A549 (cell line): ENCODE measurements around the gene PPM1B. TPM values are rescaled to one million over a fixed set of nuclear protein-coding genes. Genes with fewer than 3 reads are reported as not detected.
"Not testable (repeated sequence)": the region's sequence is repeated elsewhere in the genome, so short reads cannot be mapped to it uniquely, and the experiment has no call there.

ENCODE experiments used
- ATAC-seq, 2 experiments: fragments of 200-7000 bp in 1 of 2; fragments of >200 bp in 1 of 2; cut with Nextera tagmentation in 1 of 2; cut with Tn5 transposase in 1 of 2; 3 replicates each; pipeline versions ENCODE4 v1.8.0 to v1.9.1; 2018 to 2020; ENCODE audit warnings: mild to moderate bottlenecking in 1 of 2, moderate library complexity in 1 of 2
- CTCF ChIA-PET: fragments of 300-600 bp; sonication (Branson Sonifier 250); formaldehyde crosslinking; extraction: SDS; loops from one replicate; lab custom pipeline; 2021; ENCODE audit warnings: antibody characterized with exemption, inconsistent platforms; lab: Yijun Ruan, JAX
- POLR2A ChIA-PET: fragments of 350-600 bp; formaldehyde crosslinking; extraction: SDS; loops from one replicate; lab custom pipeline; 2021; ENCODE audit warnings: antibody characterized with exemption, inconsistent platforms; lab: Yijun Ruan, JAX
- DNase-seq, 2 experiments: peaks; one replicate each; pipeline versions ENCODE4 v3.0.0 to v3.0.0-alpha.2; 2011 to 2016; ENCODE audit warnings: low read depth in 1 of 2, low spot score in 1 of 2
- FAIRE-seq: peaks from 2 replicates; lab custom pipeline; 2011; peaks lifted over from hg19 to GRCh38; lab: Jason Lieb, UNC
- H3K27ac ChIP-seq, 2 experiments: fragments of >200 bp; sonication (Bioruptor Twin); formaldehyde crosslinking; 3 replicates each; pipeline ENCODE4 v1.5.1; 2016 to 2017
- H3K4me1 ChIP-seq: fragments of >200 bp; sonication (Bioruptor Twin); formaldehyde crosslinking; 3 replicates; pipeline ENCODE4 v1.6.1; 2016
- H3K4me2 ChIP-seq: fragments of >200 bp; sonication (Bioruptor Twin); formaldehyde crosslinking; 3 replicates; pipeline ENCODE4 v1.6.1; 2016
- H3K4me3 ChIP-seq: fragments of >200 bp; sonication (Bioruptor Twin); formaldehyde crosslinking; 3 replicates; pipeline ENCODE4 v1.5.1; 2016
- H3K9me3 ChIP-seq: fragments of >200 bp; sonication (Bioruptor Twin); formaldehyde crosslinking; 3 replicates; pipeline ENCODE4 v1.6.1; 2016
- BHLHE40 ChIP-seq: IDR thresholded peaks from 2 replicates; pipeline ENCODE4 v1.6.1; 2012; ENCODE audit warnings: low read depth, low read length, inconsistent platforms
- CBX8 ChIP-seq: fragments of 200-600 bp; sonication (generic); IDR thresholded peaks from 2 replicates; pipeline ENCODE4 v1.6.1; 2016
- CEBPB ChIP-seq, 2 experiments: fragments of >200 bp in 1 of 2; sonication (Bioruptor Twin) in 1 of 2; formaldehyde crosslinking in 1 of 2; IDR thresholded peaks; 2 replicates each; pipeline ENCODE4 v1.6.1; 2012 to 2016
- CHD4 ChIP-seq: fragments of 200-600 bp; sonication (generic); IDR thresholded peaks from 2 replicates; pipeline ENCODE4 v1.6.1; 2016; ENCODE audit warnings: antibody characterized with exemption, mild to moderate bottlenecking, borderline replicate concordance
- EHF ChIP-seq: fragments of 250-450 bp; sonication (Bioruptor Pico); IDR thresholded peaks from 2 replicates; pipeline ENCODE4 v1.5.0; 2020; ENCODE audit warnings: mild to moderate bottlenecking
- EHMT2 ChIP-seq: fragments of 200-600 bp; sonication (generic); IDR thresholded peaks from 2 replicates; pipeline ENCODE4 v1.6.1; 2016; ENCODE audit warnings: antibody characterized with exemption, low read depth, mild to moderate bottlenecking, moderate library complexity
- EP300 ChIP-seq, 2 experiments: fragments of >200 bp; sonication (Bioruptor Twin); formaldehyde crosslinking; IDR thresholded peaks; 2 replicates in 1 of 2; 3 replicates in 1 of 2; pipeline ENCODE4 v1.6.1; 2016 to 2017
- ESRRA ChIP-seq: fragments of 150-350 bp; IDR thresholded peaks from 2 replicates; pipeline ENCODE4 v1.6.1; 2014; ENCODE audit warnings: mild to moderate bottlenecking, low read length, borderline replicate concordance
- FOSB ChIP-seq: fragments of 250-450 bp; sonication (Bioruptor Pico); IDR thresholded peaks from 2 replicates; pipeline ENCODE4 v1.5.0; 2020; ENCODE audit warnings: mild to moderate bottlenecking, moderate library complexity
- FOSL2 ChIP-seq, 2 experiments: fragments of 450-650 bp in 1 of 2; fragments of >200 bp in 1 of 2; sonication (Bioruptor Twin) in 1 of 2; formaldehyde crosslinking; IDR thresholded peaks; 2 replicates each; pipeline versions ENCODE4 v1.5.0 to v1.6.1; 2016 to 2020; ENCODE audit warnings: mild to moderate bottlenecking in 1 of 2, moderate library complexity in 1 of 2
- HDAC2 ChIP-seq: fragments of 200-600 bp; sonication (generic); IDR thresholded peaks from 2 replicates; pipeline ENCODE4 v1.6.1; 2016
- HEYL ChIP-seq: fragments of 250-450 bp; sonication (Bioruptor Pico); IDR thresholded peaks from 2 replicates; pipeline ENCODE4 v1.8.0; 2021; ENCODE audit warnings: mild to moderate bottlenecking, moderate library complexity
- HOXB13 ChIP-seq: fragments of 250-450 bp; sonication (Bioruptor Pico); IDR thresholded peaks from 2 replicates; pipeline ENCODE4 v1.5.0; 2020; ENCODE audit warnings: low read depth, mild to moderate bottlenecking, moderate library complexity
- KDM5A ChIP-seq: fragments of 200-600 bp; sonication (generic); IDR thresholded peaks from 2 replicates; pipeline ENCODE4 v1.6.1; 2016; ENCODE audit warnings: antibody characterized with exemption, mild to moderate bottlenecking
- MAFK ChIP-seq: fragments of 450-650 bp; IDR thresholded peaks from 2 replicates; pipeline ENCODE4 v1.6.1; 2014; ENCODE audit not compliant: partially characterized antibody
- NFE2L2 ChIP-seq: fragments of 150-350 bp; conservative IDR thresholded peaks from 2 replicates; pipeline ENCODE4 v1.6.1; 2014; ENCODE audit warnings: low read length
- NR3C1 ChIP-seq: fragments of >200 bp; sonication (Bioruptor Twin); formaldehyde crosslinking; IDR thresholded peaks from 3 replicates; pipeline ENCODE4 v1.6.1; 2017
- POLR2A ChIP-seq: IDR thresholded peaks from 2 replicates; pipeline ENCODE4 v1.6.1; 2012; ENCODE audit warnings: mild to moderate bottlenecking, low read length
- RAD21 ChIP-seq, 2 experiments: fragments of >200 bp in 1 of 2; sonication (Bioruptor Twin) in 1 of 2; formaldehyde crosslinking in 1 of 2; IDR thresholded peaks in 1 of 2; conservative IDR thresholded peaks in 1 of 2; 2 replicates in 1 of 2; 3 replicates in 1 of 2; pipeline ENCODE4 v1.6.1; 2012 to 2018; ENCODE audit warnings: inconsistent platforms in 1 of 2
- RARB ChIP-seq: fragments of 250-450 bp; sonication (Bioruptor Pico); IDR thresholded peaks from 2 replicates; pipeline ENCODE4 v1.8.0; 2021; ENCODE audit warnings: mild to moderate bottlenecking, moderate library complexity
- RCOR1 ChIP-seq: fragments of 150-350 bp; IDR thresholded peaks from 2 replicates; pipeline ENCODE4 v1.6.1; 2014; ENCODE audit warnings: antibody characterized with exemption, low read length, low read depth
- RNF2 ChIP-seq: fragments of 200-600 bp; sonication (generic); IDR thresholded peaks from 2 replicates; pipeline ENCODE4 v1.6.1; 2016; ENCODE audit warnings: low read depth, mild to moderate bottlenecking, antibody characterized with exemption, moderate library complexity, borderline replicate concordance
- SMC3 ChIP-seq: fragments of >200 bp; sonication (Bioruptor Twin); formaldehyde crosslinking; IDR thresholded peaks from 3 replicates; pipeline ENCODE4 v1.6.1; 2018; ENCODE audit warnings: inconsistent platforms
- SREBF2 ChIP-seq: fragments of 450-650 bp; IDR thresholded peaks from 2 replicates; pipeline ENCODE4 v1.6.1; 2014; ENCODE audit warnings: mild to moderate bottlenecking, moderate library complexity
- ZC3H11A ChIP-seq: fragments of 450-650 bp; IDR thresholded peaks from 2 replicates; pipeline ENCODE4 v1.6.1; 2014; ENCODE audit warnings: antibody characterized with exemption, mild to moderate bottlenecking
- ZFP36 ChIP-seq: fragments of 450-650 bp; IDR thresholded peaks from 2 replicates; pipeline ENCODE4 v1.6.1; 2014; ENCODE audit warnings: borderline replicate concordance; ENCODE audit not compliant: partially characterized antibody
- WGBS: methylation state at CpG from one replicate; pipeline ENCODE4 v1.1.6; 2017; ENCODE audit errors: missing lambda C conversion rate; 5-methylcytosine and 5-hydroxymethylcytosine counted together
- polyA plus RNA-seq, 4 experiments: library from polyadenylated mRNA; depleted of rRNA in 3 of 4; stranded (reverse); fragments of >200 nt; fragmentation: RNase III in 1 of 4; extraction: RNeasy Plus Mini Kit Qiagen cat#74134 plus additional on column Dnase treatment in 1 of 4; gene quantifications; 2 replicates in 3 of 4; 3 replicates in 1 of 4; pipeline ENCODE4 v1.2.3, GENCODE V29; 2011 to 2017
- TF ChIP-seq, protein P1 (sequence below): fragments of >200 bp; sonication (Bioruptor Twin); formaldehyde crosslinking; IDR thresholded peaks from 2 replicates; pipeline ENCODE4 v1.6.1; 2016
- TF ChIP-seq, protein P2 (sequence below): fragments of >200 bp; sonication (Bioruptor Twin); formaldehyde crosslinking; IDR thresholded peaks from 3 replicates; pipeline ENCODE4 v1.6.1; 2016
- TF ChIP-seq, protein P3 (sequence below): IDR thresholded peaks from 2 replicates; pipeline ENCODE4 v1.6.1; 2012; ENCODE audit warnings: low read depth, borderline replicate concordance
- TF ChIP-seq, protein P4 (sequence below): fragments of 450-650 bp; IDR thresholded peaks from 2 replicates; pipeline ENCODE4 v1.6.1; 2014; ENCODE audit warnings: antibody characterized with exemption

PPM1B gene
- polyA plus RNA-seq, 2 of the 4 experiments (the other 2 are of a cell fraction), result 49.0 to 75.1 TPM

DNA sequence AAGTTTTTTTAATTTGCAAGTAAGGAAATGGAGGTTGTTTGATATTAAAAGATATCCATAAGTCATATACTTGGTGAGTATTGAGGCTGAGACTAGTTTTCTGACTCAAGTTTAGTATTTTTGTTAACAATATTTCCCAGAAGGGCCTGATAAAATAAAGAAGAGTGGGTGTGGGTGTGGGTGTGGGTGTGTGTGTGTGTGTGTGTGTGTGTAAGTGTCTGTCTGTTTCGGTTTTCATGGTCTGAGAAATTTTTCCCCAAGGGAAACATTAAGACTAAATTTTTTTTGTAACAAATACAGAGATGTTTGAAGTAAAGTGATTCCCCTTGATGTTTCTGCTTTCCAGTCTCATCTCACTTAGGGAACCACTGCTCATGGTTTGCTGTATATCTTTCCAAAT is 36.5 kb downstream of the PPM1B start:
- 85% methylated on average over 1 of the region's 1 CpG for WGBS
- POLR2A ChIA-PET, result no interaction called here
- Histone ChIP-seq H3K4me3 (no peak overlapping the region), H3K9me3 (0 out of 3 replicates have a peak, but pooled peaks cover 3% of the 10 kb centered on the region), H3K4me2 (no peak overlapping the region), H3K27ac (no peak overlapping the region), H3K4me1 (peaks cover 10% of the 10 kb centered on the region; the same call in 1 of the 3 replicates)
- no peak for ATAC-seq
- CTCF ChIA-PET, result interaction anchor here (1.3 kb wide), 1 partner anchor 86 kb away, joined by 3 read pairs; no protein-coding TSS in a partner anchor
- no peak for DNase-seq
- TF ChIP-seq, protein P1, sequence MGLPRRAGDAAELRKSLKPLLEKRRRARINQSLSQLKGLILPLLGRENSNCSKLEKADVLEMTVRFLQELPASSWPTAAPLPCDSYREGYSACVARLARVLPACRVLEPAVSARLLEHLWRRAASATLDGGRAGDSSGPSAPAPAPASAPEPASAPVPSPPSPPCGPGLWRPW, result no peak
- no peak for TF ChIP-seq HDAC2
- TF ChIP-seq KDM5A, result no peak
- TF ChIP-seq FOSB (CRISPR knock-in tag), result no peak
- TF ChIP-seq, protein P2, sequence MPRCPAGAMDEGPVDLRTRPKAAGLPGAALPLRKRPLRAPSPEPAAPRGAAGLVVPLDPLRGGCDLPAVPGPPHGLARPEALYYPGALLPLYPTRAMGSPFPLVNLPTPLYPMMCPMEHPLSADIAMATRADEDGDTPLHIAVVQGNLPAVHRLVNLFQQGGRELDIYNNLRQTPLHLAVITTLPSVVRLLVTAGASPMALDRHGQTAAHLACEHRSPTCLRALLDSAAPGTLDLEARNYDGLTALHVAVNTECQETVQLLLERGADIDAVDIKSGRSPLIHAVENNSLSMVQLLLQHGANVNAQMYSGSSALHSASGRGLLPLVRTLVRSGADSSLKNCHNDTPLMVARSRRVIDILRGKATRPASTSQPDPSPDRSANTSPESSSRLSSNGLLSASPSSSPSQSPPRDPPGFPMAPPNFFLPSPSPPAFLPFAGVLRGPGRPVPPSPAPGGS, result no peak
- TF ChIP-seq, protein P3, sequence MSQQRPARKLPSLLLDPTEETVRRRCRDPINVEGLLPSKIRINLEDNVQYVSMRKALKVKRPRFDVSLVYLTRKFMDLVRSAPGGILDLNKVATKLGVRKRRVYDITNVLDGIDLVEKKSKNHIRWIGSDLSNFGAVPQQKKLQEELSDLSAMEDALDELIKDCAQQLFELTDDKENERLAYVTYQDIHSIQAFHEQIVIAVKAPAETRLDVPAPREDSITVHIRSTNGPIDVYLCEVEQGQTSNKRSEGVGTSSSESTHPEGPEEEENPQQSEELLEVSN, result no peak
- TF ChIP-seq FOSL2 (IDR thresholded peaks at IDR 0.05), result no peak
- no peak for TF ChIP-seq FOSL2 (CRISPR knock-in tag; IDR thresholded peaks at IDR 0.05)
- no peak for TF ChIP-seq NR3C1
- no peak for FAIRE-seq

DNA sequence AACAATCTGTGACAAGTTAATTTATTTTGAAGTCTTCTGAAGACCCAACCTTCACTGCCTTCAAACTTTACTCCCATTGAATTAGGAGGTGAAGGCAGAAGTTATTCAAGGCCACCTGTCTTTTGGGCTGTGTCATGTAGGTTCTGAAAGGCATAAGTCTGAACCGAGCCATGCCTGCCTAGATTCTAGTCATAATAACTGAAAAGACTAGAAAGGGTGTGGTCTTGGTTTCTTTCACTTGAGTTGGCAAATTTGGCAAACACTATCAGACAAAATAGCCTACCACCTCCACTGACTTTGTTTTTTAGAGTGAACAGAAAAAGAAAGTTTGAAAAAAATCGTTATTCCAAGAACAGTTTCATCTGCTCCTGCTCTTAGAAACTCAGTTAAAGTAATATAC is 38.4 kb downstream of the PPM1B start:
- no peak overlapping the region for H3K4me3 ChIP-seq
- 91% methylated on average over 2 of the region's 2 CpGs for WGBS
- POLR2A ChIA-PET, result no interaction called here

DNA sequence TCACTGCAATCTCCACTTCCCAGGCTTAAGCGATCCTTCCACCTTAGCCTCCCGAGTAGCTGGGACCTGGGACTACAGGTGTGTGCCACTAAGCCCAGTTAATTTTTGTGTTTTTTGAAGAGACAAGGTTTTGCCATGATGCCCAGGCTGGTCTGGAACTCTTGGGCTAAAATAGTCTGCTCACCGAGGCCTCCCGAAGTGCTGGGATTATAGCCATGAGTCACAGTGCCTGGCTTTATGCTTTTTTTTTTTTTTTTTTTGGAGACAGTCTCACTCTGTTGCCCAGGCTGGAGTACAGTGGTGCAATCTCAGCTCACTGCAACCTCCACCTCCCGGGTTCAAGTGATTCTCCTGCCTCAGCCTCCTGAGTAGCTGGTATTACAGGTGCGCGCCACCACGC is 39.0 kb downstream of the PPM1B start:
- H3K4me3 ChIP-seq, FAIRE-seq, H3K9me3 ChIP-seq, POLR2A ChIA-PET, H3K4me2 ChIP-seq, DNase-seq, H3K27ac ChIP-seq: not testable (repeated sequence)
- CTCF ChIA-PET, result interaction anchor here (1.1 kb wide), 1 partner anchor 121 kb away, joined by 3 read pairs; no protein-coding TSS in a partner anchor
- 96% methylated on average over 8 of the region's 8 CpGs for WGBS
- ATAC-seq, result peak in 1 of 2 experiments; percentile 27; a peak in 1 of 6 replicates
- peaks cover 12% of the 10 kb centered on the region for H3K4me1 ChIP-seq

More for the DNA sequence above, 38.4 kb downstream of the PPM1B start:
- TF ChIP-seq HEYL (CRISPR knock-in tag) (no peak), ZFP36 (no peak), BHLHE40 (no peak), MAFK (no peak), HOXB13 (CRISPR knock-in tag) (no peak), RNF2 (no peak), FOSB (CRISPR knock-in tag) (no peak), CHD4 (no peak), CBX8 (no peak), ESRRA (no peak), POLR2A (no peak)
- TF ChIP-seq, protein P4, sequence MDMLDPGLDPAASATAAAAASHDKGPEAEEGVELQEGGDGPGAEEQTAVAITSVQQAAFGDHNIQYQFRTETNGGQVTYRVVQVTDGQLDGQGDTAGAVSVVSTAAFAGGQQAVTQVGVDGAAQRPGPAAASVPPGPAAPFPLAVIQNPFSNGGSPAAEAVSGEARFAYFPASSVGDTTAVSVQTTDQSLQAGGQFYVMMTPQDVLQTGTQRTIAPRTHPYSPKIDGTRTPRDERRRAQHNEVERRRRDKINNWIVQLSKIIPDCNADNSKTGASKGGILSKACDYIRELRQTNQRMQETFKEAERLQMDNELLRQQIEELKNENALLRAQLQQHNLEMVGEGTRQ, result no peak
- H3K4me2 ChIP-seq, result no peak overlapping the region
- peaks cover 13% of the 10 kb centered on the region for H3K4me1 ChIP-seq
- H3K27ac ChIP-seq, result no peak overlapping the region
- ATAC-seq (no peak), DNase-seq (no peak), FAIRE-seq (no peak)
- CTCF ChIA-PET, result interaction anchor here (1.1 kb wide), 1 partner anchor 120 kb away, joined by 3 read pairs; no protein-coding TSS in a partner anchor
- 0 out of 3 replicates have a peak, but pooled peaks cover 3% of the 10 kb centered on the region for H3K9me3 ChIP-seq

DNA sequence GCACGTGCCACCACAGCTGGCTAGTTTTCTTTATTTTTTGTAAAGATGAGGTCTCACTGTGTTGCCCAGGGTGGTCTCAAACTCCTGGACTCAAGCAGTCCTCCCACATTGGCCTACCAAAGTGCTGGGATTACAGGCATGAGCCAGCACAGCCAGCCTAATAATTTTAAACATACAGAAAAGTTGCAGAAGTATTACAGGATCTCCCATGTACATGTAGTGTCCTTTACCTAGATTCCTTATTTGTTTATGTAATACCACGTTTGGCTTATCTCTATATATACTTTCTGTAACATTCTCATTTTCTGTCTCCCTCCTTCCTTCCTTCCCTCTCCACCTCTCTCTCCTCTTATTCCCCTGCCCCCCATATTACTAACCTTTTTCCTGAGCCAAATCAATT is 41.7 kb downstream of the PPM1B start:
- Histone ChIP-seq H3K4me2 (no peak overlapping the region), H3K27ac (no peak overlapping the region), H3K4me1 (peaks cover 15% of the 10 kb centered on the region), H3K9me3 (0 out of 3 replicates have a peak, but pooled peaks cover 3% of the 10 kb centered on the region), H3K4me3 (no peak overlapping the region)
- ATAC-seq (no peak), DNase-seq (no peak), FAIRE-seq (no peak)
- 74% methylated on average over 2 of the region's 2 CpGs for WGBS
- POLR2A ChIA-PET, result no interaction called here
- CTCF ChIA-PET, result no interaction called here
- TF ChIP-seq NR3C1 (no peak), EHF (no peak), ZC3H11A (no peak), SMC3 (no peak), NFE2L2 (no peak), CEBPB (IDR thresholded peaks at IDR 0.05) (no peak), EHMT2 (no peak), FOSL2 (IDR thresholded peaks at IDR 0.05) (no peak), FOSL2 (CRISPR knock-in tag; IDR thresholded peaks at IDR 0.05) (no peak), RAD21 (conservative IDR thresholded peaks at IDR 0.05 in 1 of 2, IDR thresholded peaks at IDR 0.05 in 1 of 2) (no peak), SREBF2 (no peak), EP300 (IDR thresholded peaks at IDR 0.05) (no peak), RCOR1 (no peak), RARB (no peak)
- TF ChIP-seq, protein P3, result no peak
- TF ChIP-seq, protein P1, result no peak
